Erythroblast (primary cell): ENCODE data around the gene C4B.

Source experiments
- DNase-seq, 2 experiments: peaks; one replicate each; lab custom pipeline; 2025; lab: John Stamatoyannopoulos, UW
- GATA1 ChIP-seq: IDR thresholded peaks from 2 replicates; pipeline ENCODE4 v1.6.1; 2011; ENCODE audit warnings: low read depth, mild to moderate bottlenecking, control low read depth, low read length, moderate library complexity
- POLR2A ChIP-seq: IDR thresholded peaks from 2 replicates; pipeline ENCODE4 v1.6.1; 2011; ENCODE audit warnings: mild to moderate bottlenecking, low read length

The C4B gene

GRCh38 chr6:32082478-32082877 lies 67.9 kb downstream of the C4B start:
- DNase-seq, result no peak
- TF ChIP-seq POLR2A (no peak), GATA1 (no peak)

- no peak for DNase-seq
- no peak for TF ChIP-seq GATA1
- no peak for TF ChIP-seq POLR2A
Measured at GRCh38 chr6:32082935-32083334, 68.3 kb downstream of the C4B start.

GRCh38 chr6:32083812-32084768 lies 69.5 kb downstream of the C4B start:
- TF ChIP-seq GATA1 (no peak), POLR2A (no peak)
- no peak for DNase-seq

GRCh38 chr6:32084780-32085179 lies 70.2 kb downstream of the C4B start:
- DNase-seq, result no peak
- no peak for TF ChIP-seq POLR2A
- TF ChIP-seq GATA1, result no peak
